DND-41 (cell line): ENCODE measurements around the gene ZNF622.

ENCODE experiments used
- EZH2 ChIP-seq: IDR thresholded peaks from 3 replicates; pipeline ENCODE4 v1.6.1; 2012; ENCODE audit warnings: borderline replicate concordance, low read depth, mild to moderate bottlenecking, moderate library complexity, low read length, inconsistent platforms; ENCODE audit not compliant: severe bottlenecking
- TF ChIP-seq, protein P1 (sequence below): IDR thresholded peaks from 2 replicates; pipeline ENCODE4 v1.5.1; 2012; ENCODE audit warnings: borderline replicate concordance, low read length, moderate library complexity, mild to moderate bottlenecking; ENCODE audit not compliant: poor library complexity, severe bottlenecking; ENCODE audit errors: extremely low read depth

DNA sequence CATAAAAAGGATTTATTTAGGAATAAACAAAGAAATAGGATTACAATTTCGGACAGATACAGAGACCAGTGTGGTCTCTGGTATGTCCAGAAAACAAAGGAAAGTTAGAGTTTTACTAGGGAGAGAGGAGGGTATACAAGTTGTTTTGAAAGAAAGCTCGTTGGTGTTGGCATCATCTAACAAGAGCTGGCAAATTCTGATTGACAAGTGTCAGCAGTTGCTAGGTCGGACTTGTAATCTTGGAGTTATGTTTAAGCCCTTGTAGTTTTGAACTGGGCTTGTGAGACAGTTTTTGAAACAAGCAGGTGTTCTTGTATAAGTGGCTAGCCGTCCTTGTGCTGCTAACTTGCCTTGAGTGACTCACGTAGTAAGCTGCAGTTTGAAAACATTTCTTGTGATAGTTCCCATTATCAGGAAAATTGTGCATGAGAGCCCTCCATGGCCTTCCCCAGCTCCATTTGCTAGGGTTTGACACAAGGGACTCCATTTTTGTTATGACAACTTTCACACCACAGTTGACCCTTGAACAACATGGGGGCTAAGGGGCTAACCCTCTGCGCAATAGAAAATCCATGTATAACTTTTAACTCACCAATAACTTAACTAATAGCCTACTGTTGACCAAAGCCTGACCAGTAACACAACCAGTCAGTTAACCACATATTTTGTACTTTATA lies 48.1 kb downstream of the ZNF622 start:
- TF ChIP-seq, protein P1, sequence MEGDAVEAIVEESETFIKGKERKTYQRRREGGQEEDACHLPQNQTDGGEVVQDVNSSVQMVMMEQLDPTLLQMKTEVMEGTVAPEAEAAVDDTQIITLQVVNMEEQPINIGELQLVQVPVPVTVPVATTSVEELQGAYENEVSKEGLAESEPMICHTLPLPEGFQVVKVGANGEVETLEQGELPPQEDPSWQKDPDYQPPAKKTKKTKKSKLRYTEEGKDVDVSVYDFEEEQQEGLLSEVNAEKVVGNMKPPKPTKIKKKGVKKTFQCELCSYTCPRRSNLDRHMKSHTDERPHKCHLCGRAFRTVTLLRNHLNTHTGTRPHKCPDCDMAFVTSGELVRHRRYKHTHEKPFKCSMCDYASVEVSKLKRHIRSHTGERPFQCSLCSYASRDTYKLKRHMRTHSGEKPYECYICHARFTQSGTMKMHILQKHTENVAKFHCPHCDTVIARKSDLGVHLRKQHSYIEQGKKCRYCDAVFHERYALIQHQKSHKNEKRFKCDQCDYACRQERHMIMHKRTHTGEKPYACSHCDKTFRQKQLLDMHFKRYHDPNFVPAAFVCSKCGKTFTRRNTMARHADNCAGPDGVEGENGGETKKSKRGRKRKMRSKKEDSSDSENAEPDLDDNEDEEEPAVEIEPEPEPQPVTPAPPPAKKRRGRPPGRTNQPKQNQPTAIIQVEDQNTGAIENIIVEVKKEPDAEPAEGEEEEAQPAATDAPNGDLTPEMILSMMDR, result no peak
- TF ChIP-seq EZH2, result no peak
